A549 (cell line): ENCODE data around the gene KISS1.

ENCODE experiments used
- CBX2 ChIP-seq: fragments of 200-600 bp; sonication (generic); IDR thresholded peaks from 2 replicates; pipeline ENCODE4 v1.6.1; 2016; ENCODE audit warnings: low read depth, mild to moderate bottlenecking, borderline replicate concordance
- CTCF ChIP-seq: fragments of >200 bp; sonication (Bioruptor Twin); formaldehyde crosslinking; IDR thresholded peaks from 3 replicates; pipeline ENCODE4 v1.5.1; 2016
- EP300 ChIP-seq, 2 experiments: fragments of >200 bp; sonication (Bioruptor Twin); formaldehyde crosslinking; IDR thresholded peaks; 2 replicates in 1 of 2; 3 replicates in 1 of 2; pipeline ENCODE4 v1.6.1; 2016 to 2017
- HOXA7 ChIP-seq: fragments of 250-450 bp; sonication (Bioruptor Pico); IDR thresholded peaks from 2 replicates; pipeline ENCODE4 v1.5.0; 2020; ENCODE audit warnings: mild to moderate bottlenecking, moderate library complexity
- NR3C1 ChIP-seq: fragments of >200 bp; sonication (Bioruptor Twin); formaldehyde crosslinking; IDR thresholded peaks from 3 replicates; pipeline ENCODE4 v1.6.1; 2017
- POLR2A ChIP-seq: IDR thresholded peaks from 2 replicates; pipeline ENCODE4 v1.6.1; 2012; ENCODE audit warnings: mild to moderate bottlenecking, low read length

DNA sequence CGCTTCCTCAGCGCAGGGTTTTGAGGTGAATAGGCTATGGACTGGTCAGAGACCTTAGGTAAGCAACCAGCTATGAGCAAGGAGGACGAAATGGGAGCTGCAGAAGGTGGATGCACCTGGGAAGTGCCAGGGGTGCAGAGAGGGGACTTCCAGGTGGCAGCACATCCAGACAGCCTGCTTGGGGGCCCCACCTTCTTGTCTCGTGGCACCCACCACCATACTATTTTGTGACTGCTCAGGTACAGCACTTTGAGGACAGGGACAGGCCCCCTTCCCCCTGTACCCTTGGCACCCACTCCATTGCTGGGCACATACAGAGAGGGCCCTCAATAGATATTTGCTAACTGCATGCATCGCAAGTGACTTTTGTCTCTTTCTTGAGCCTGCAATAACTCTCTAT lies 777 bp upstream of the KISS1 start:
- TF ChIP-seq HOXA7 (CRISPR knock-in tag) (no peak), EP300 (IDR thresholded peaks at IDR 0.05) (no peak), NR3C1 (no peak), CBX2 (no peak), CTCF (no peak), POLR2A (no peak)
